SIG-M5 treated with dmso at 0.1 percent for 504 hours (cell line): ENCODE measurements around the gene NHSL1.

Experiments
- DNase-seq: peaks from one replicate; lab custom pipeline; 2025; ENCODE audit not compliant: unreplicated experiment; lab: John Stamatoyannopoulos, UW

NHSL1 gene

GRCh38 chr6:138405816-138406413, 93.4 kb downstream of the NHSL1 start:
- DNase-seq, result no peak

- DNase-seq, result no peak
Measured at GRCh38 chr6:138404666-138405337, 94.5 kb downstream of the NHSL1 start.

- DNase-seq, result peak; percentile 91
Measured at GRCh38 chr6:138403801-138404665, 95.3 kb downstream of the NHSL1 start, which contains the start of gene HEBP2. HEBP2 (plus strand) TSS chr6:138404223; CDS start chr6:138404496, 273 bp downstream.

GRCh38 chr6:138403324-138403800, 95.9 kb downstream of the NHSL1 start:
- DNase-seq, result no peak

- no peak for DNase-seq
Measured at GRCh38 chr6:138402838-138403187, 96.5 kb downstream of the NHSL1 start.

- DNase-seq, result no peak
Measured at GRCh38 chr6:138401960-138402837, 97.1 kb downstream of the NHSL1 start.

GRCh38 chr6:138400326-138400725, 99.0 kb downstream of the NHSL1 start:
- no peak for DNase-seq

- DNase-seq, result no peak
Measured at GRCh38 chr6:138397128-138398122, 101.9 kb downstream of the NHSL1 start.

- no peak for DNase-seq
Measured at GRCh38 chr6:138396709-138397108, 102.6 kb downstream of the NHSL1 start.

- DNase-seq, result peak; percentile 57
Measured at GRCh38 chr6:138393871-138394783, 105.2 kb downstream of the NHSL1 start.

GRCh38 chr6:138389551-138389950, 109.7 kb downstream of the NHSL1 start:
- DNase-seq, result no peak

GRCh38 chr6:138387577-138388368, 111.5 kb downstream of the NHSL1 start:
- DNase-seq, result no peak

- no peak for DNase-seq
Measured at GRCh38 chr6:138386897-138387296, 112.4 kb downstream of the NHSL1 start.

GRCh38 chr6:138383776-138384175, 115.5 kb downstream of the NHSL1 start:
- DNase-seq, result no peak

- no peak for DNase-seq
Measured at GRCh38 chr6:138382498-138383265, 116.6 kb downstream of the NHSL1 start.

- DNase-seq, result no peak
Measured at GRCh38 chr6:138378463-138378862, 120.8 kb downstream of the NHSL1 start.

GRCh38 chr6:138377844-138378243, 121.5 kb downstream of the NHSL1 start, which contains the start of gene SMIM28:
SMIM28 (plus strand) TSS chr6:138377905; CDS start chr6:138378073, 168 bp downstream.
- no peak for DNase-seq
